ENCODE results near the gene ZNF292. TPM values are rescaled to one million over a fixed set of nuclear protein-coding genes. Genes with fewer than 3 reads are reported as not detected.

ZNF292 gene
- total RNA-seq, 1 experiment from 2014 or later: 32.2 TPM

DNA sequence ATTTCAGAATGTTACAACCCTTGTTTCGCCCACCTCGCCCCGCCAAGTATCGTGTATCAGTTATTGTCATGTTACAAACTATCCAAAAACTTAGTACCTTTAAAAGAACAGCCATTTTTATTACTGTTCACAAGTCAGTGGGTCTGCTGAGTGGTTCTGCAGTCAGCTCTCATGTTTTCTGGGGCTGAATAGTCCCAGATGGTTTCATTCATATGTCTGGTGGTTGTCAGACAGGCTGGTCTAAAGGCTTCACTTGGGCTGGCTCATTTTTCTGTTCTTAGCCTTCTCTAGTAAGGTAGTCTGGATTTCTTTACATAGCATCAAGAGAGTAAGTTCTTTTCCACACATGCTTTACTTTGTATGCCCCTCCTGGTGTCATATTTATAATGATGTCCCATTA lies 8.6 kb downstream of the ZNF292 start:
- H3K4me3 Mint-ChIP-seq (ENCODE audit: unreplicated experiment): no peak overlapping the region
- Histone ChIP-seq H3K4me1 (peaks cover 4% of the 10 kb centered on the region; the same call in 1 of the 2 replicates), H3K36me3 (ENCODE audit: control insufficient read depth, insufficient read depth, low read length) (no peaks in the 10 kb centered on the region), H3K9me3 (no peaks in the 10 kb centered on the region), H3K4me3 (ENCODE audit: low read depth, low read length) (no peak overlapping the region), H3K27me3 (replicated peaks; ENCODE audit: control insufficient read depth, insufficient read depth, low read length) (no peaks in the 10 kb centered on the region)
- H3K9me3 Mint-ChIP-seq (ENCODE audit: unreplicated experiment): no peaks in the 10 kb centered on the region
- no peak overlapping the region for H3K27ac Mint-ChIP-seq (ENCODE audit: unreplicated experiment)
- no peaks in the 10 kb centered on the region for H3K27me3 Mint-ChIP-seq (ENCODE audit: insufficient read depth, unreplicated experiment)
- ChIA-PET CTCF (no interaction called here), POLR2A (no interaction called here)
- no peak for DNase-seq
- no peaks in the 10 kb centered on the region for H3K36me3 Mint-ChIP-seq (ENCODE audit: insufficient read depth, unreplicated experiment)
- BruUV-seq (replicated peaks): no TSS peak
- TF ChIP-seq, protein P1, sequence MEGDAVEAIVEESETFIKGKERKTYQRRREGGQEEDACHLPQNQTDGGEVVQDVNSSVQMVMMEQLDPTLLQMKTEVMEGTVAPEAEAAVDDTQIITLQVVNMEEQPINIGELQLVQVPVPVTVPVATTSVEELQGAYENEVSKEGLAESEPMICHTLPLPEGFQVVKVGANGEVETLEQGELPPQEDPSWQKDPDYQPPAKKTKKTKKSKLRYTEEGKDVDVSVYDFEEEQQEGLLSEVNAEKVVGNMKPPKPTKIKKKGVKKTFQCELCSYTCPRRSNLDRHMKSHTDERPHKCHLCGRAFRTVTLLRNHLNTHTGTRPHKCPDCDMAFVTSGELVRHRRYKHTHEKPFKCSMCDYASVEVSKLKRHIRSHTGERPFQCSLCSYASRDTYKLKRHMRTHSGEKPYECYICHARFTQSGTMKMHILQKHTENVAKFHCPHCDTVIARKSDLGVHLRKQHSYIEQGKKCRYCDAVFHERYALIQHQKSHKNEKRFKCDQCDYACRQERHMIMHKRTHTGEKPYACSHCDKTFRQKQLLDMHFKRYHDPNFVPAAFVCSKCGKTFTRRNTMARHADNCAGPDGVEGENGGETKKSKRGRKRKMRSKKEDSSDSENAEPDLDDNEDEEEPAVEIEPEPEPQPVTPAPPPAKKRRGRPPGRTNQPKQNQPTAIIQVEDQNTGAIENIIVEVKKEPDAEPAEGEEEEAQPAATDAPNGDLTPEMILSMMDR (IDR thresholded peaks at IDR 0.05; ENCODE audit: insufficient read depth in 1 of 2, low read depth in 1 of 2, low read length in 1 of 2, severe bottlenecking in 1 of 2, unreplicated experiment in 1 of 2): no peak
- intact Hi-C loops (cut with micrococcal nuclease; ENCODE audit: unreplicated experiment): no loop called here
- peaks cover 8% of the 10 kb centered on the region for H3K4me1 Mint-ChIP-seq (ENCODE audit: low read depth, unreplicated experiment)

DNA sequence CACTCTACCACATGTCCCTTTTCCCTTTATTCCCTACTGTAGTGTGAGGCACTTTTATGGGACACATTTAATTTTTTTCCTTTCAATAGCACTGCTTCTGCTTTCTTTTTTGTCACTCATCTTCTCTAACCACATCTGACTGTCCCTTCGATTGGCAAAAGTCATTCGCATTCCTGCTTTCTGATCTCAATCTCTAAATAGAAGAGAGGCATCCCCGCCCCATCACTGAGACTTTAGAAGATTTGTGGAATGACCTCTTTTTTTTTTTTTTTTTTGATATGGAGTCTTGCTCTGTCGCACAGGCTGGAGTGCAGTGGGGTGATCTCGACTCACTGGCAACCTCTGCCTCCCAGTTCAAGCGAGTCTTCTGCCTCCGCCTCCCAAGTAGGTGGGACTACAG lies 9.1 kb downstream of the ZNF292 start:
- no peak overlapping the region for H3K4me3 ChIP-seq (ENCODE audit: low read depth, low read length)
- H3K4me1 Mint-ChIP-seq (ENCODE audit: low read depth, unreplicated experiment): peaks cover 8% of the 10 kb centered on the region
- H3K36me3 Mint-ChIP-seq (ENCODE audit: insufficient read depth, unreplicated experiment): no peaks in the 10 kb centered on the region
- H3K9me3 Mint-ChIP-seq (ENCODE audit: unreplicated experiment): no peaks in the 10 kb centered on the region
- H3K27me3 Mint-ChIP-seq (ENCODE audit: insufficient read depth, unreplicated experiment): no peaks in the 10 kb centered on the region
- DNase-seq: no peak
- no TSS peak for BruUV-seq (replicated peaks)
- no peak overlapping the region for H3K4me3 Mint-ChIP-seq (ENCODE audit: unreplicated experiment)
- no peaks in the 10 kb centered on the region for H3K9me3 ChIP-seq
- TF ChIP-seq, protein P1 (IDR thresholded peaks at IDR 0.05; ENCODE audit: insufficient read depth in 1 of 2, low read depth in 1 of 2, low read length in 1 of 2, severe bottlenecking in 1 of 2, unreplicated experiment in 1 of 2): no peak
- intact Hi-C loops (cut with micrococcal nuclease; ENCODE audit: unreplicated experiment): no loop called here
- ChIA-PET POLR2A (no interaction called here), CTCF (no interaction called here)
- no peak overlapping the region for H3K27ac Mint-ChIP-seq (ENCODE audit: unreplicated experiment)
- no peaks in the 10 kb centered on the region for H3K27me3 ChIP-seq (replicated peaks; ENCODE audit: control insufficient read depth, insufficient read depth, low read length)
- no peaks in the 10 kb centered on the region for H3K36me3 ChIP-seq (ENCODE audit: control insufficient read depth, insufficient read depth, low read length)
- peaks cover 4% of the 10 kb centered on the region; the same call in 1 of the 2 replicates for H3K4me1 ChIP-seq

GRCh38 chr6:87165185-87165584 lies 9.8 kb downstream of the ZNF292 start:
- Histone ChIP-seq H3K4me1 (peaks cover 4% of the 10 kb centered on the region; the same call in 1 of the 2 replicates), H3K4me3 (ENCODE audit: low read depth, low read length) (no peak overlapping the region), H3K27me3 (replicated peaks; ENCODE audit: control insufficient read depth, insufficient read depth, low read length) (no peaks in the 10 kb centered on the region), H3K9me3 (no peaks in the 10 kb centered on the region), H3K36me3 (ENCODE audit: control insufficient read depth, insufficient read depth, low read length) (no peaks in the 10 kb centered on the region)
- intact Hi-C loops (cut with micrococcal nuclease; ENCODE audit: unreplicated experiment): no loop called here
- TF ChIP-seq, protein P1 (IDR thresholded peaks at IDR 0.05; ENCODE audit: insufficient read depth in 1 of 2, low read depth in 1 of 2, low read length in 1 of 2, severe bottlenecking in 1 of 2, unreplicated experiment in 1 of 2): no peak
- H3K36me3 Mint-ChIP-seq (ENCODE audit: insufficient read depth, unreplicated experiment): no peaks in the 10 kb centered on the region
- ChIA-PET POLR2A (no interaction called here), CTCF (no interaction called here)
- H3K27ac Mint-ChIP-seq (ENCODE audit: unreplicated experiment): no peak overlapping the region
- BruUV-seq (replicated peaks): no TSS peak
- peaks cover 8% of the 10 kb centered on the region for H3K4me1 Mint-ChIP-seq (ENCODE audit: low read depth, unreplicated experiment)
- no peaks in the 10 kb centered on the region for H3K9me3 Mint-ChIP-seq (ENCODE audit: unreplicated experiment)
- no peaks in the 10 kb centered on the region for H3K27me3 Mint-ChIP-seq (ENCODE audit: insufficient read depth, unreplicated experiment)
- H3K4me3 Mint-ChIP-seq (ENCODE audit: unreplicated experiment): no peak overlapping the region
- no peak for DNase-seq
